Nephron (organoid): ENCODE data around the gene KIAA1671.
A peak's percentile ranks its signal among the peaks of the same experiment; 100 is the strongest.

Experiments used
- H3K27ac Mint-ChIP-seq, 3 experiments: 2 replicates each; pipeline ENCODE4 v1.8.0; 2020; ENCODE audit warnings: mixed read lengths in 3 of 3, mild to moderate bottlenecking in 2 of 3, moderate library complexity in 1 of 3
- H3K27me3 Mint-ChIP-seq: 2 replicates; pipeline ENCODE4 v1.8.0; 2021; ENCODE audit warnings: low read depth, mild to moderate bottlenecking, moderate library complexity, mixed read lengths
- H3K36me3 Mint-ChIP-seq: 2 replicates; pipeline ENCODE4 v1.8.0; 2020; ENCODE audit warnings: low read depth, mixed read lengths
- H3K4me1 Mint-ChIP-seq: 2 replicates; pipeline ENCODE4 v1.8.0; 2020; ENCODE audit warnings: mixed read lengths
- H3K4me3 Mint-ChIP-seq, 3 experiments: 2 replicates each; pipeline ENCODE4 v1.8.0; 2020; ENCODE audit warnings: mild to moderate bottlenecking in 3 of 3, mixed read lengths in 3 of 3, moderate library complexity in 2 of 3
- H3K9me3 Mint-ChIP-seq: 2 replicates; pipeline ENCODE4 v1.8.0; 2020; ENCODE audit warnings: mixed read lengths
- TF ChIP-seq, protein P1 (sequence below), 3 experiments: fragments of 200-600 bp; sonication (generic); IDR thresholded peaks; one replicate each; pipeline ENCODE4 v1.5.0; 2021; ENCODE audit warnings: antibody characterized with exemption in 3 of 3; ENCODE audit not compliant: unreplicated experiment in 3 of 3

The KIAA1671 gene

DNA sequence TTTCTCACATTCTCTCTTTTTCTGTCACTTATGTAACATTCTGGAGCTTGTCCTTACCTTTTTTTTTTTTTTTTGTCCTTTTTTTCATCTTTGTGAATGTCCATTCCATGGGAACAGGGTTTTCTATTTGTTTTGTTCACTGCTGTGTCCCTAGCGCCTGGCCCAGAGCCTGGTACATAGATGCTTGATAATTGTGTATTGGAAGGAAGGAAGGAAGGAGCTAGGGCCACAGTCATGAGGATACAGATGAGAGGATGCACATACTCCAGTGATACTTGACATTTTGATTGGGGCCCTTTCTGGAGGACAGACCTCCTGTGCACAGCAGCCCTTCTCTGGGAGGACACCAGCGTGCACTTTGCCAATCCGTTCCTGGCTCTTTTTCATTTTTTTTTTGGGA lies 68.9 kb downstream of the KIAA1671 start:
- Mint-ChIP-seq H3K4me3 (no peak overlapping the region), H3K9me3 (no peaks in the 10 kb centered on the region), H3K27ac (no peak overlapping the region), H3K27me3 (no peaks in the 10 kb centered on the region), H3K4me1 (peaks cover 24% of the 10 kb centered on the region), H3K36me3 (peaks cover 8% of the 10 kb centered on the region)
- TF ChIP-seq, protein P1, sequence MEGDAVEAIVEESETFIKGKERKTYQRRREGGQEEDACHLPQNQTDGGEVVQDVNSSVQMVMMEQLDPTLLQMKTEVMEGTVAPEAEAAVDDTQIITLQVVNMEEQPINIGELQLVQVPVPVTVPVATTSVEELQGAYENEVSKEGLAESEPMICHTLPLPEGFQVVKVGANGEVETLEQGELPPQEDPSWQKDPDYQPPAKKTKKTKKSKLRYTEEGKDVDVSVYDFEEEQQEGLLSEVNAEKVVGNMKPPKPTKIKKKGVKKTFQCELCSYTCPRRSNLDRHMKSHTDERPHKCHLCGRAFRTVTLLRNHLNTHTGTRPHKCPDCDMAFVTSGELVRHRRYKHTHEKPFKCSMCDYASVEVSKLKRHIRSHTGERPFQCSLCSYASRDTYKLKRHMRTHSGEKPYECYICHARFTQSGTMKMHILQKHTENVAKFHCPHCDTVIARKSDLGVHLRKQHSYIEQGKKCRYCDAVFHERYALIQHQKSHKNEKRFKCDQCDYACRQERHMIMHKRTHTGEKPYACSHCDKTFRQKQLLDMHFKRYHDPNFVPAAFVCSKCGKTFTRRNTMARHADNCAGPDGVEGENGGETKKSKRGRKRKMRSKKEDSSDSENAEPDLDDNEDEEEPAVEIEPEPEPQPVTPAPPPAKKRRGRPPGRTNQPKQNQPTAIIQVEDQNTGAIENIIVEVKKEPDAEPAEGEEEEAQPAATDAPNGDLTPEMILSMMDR (IDR thresholded peaks at IDR 0.05; ENCODE audit: unreplicated experiment in 3 of 3) = no peak

DNA sequence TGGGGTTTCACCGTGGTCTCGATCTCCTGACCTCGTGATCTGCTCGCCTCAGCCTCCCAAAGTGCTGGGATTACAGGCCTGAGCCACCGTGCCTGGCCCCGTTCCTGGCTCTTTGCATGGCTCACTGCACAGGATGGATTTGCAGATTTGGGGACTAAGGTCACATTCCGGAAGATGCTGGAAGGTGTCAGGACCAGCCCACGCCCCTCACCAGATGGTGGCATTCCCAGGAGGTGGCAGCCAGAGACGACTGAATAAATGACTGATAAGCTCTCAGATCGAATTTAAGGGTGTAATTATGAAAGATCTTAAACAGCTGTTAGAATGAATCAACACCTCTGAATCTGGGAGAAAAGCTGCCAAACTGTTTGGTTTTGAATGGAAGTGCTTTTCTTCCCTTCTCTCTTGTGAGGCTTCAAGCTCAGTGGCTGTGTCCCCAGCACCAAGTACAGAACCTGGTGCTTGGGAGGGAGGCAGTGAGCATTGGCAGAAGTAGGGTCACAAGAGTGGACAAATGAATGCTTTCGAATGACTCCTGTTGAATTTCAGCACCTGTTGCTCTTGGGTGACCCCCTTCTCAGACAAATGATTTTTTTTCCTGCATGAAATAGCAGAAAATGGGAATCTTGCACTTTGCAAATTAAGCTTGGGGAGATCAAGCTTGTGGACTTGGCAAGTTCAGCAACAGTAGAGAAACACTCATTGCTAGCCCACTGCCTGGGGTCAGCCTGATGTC lies 69.6 kb downstream of the KIAA1671 start:
- no peak overlapping the region for H3K27ac Mint-ChIP-seq
- peaks cover 5% of the 10 kb centered on the region for H3K36me3 Mint-ChIP-seq
- no peaks in the 10 kb centered on the region for H3K27me3 Mint-ChIP-seq
- no peak overlapping the region for H3K4me3 Mint-ChIP-seq
- H3K9me3 Mint-ChIP-seq = no peaks in the 10 kb centered on the region
- TF ChIP-seq, protein P1 (IDR thresholded peaks at IDR 0.05; ENCODE audit: unreplicated experiment in 3 of 3) = no peak
- peaks cover 29% of the 10 kb centered on the region for H3K4me1 Mint-ChIP-seq

DNA sequence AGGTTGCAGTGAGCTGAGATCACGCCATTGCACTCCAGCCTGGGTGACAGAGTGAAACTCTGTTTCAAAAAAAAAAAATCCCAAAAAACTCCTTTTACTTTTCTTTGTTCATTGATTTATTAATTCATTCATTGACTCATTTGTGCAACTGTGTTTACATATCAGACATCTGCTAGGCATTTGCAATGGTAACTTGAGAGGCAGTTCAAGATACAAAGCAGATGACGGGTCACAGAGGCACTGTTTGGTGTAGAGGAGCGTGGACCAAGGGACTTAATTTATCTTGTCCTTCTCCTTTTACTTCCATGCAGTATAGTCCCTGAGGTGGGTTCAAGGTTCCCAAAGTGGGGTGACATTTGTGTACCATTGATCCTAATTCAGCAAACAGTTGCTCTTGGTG lies 71.4 kb downstream of the KIAA1671 start:
- no peaks in the 10 kb centered on the region for H3K9me3 Mint-ChIP-seq
- peaks cover 36% of the 10 kb centered on the region for H3K4me1 Mint-ChIP-seq
- H3K36me3 Mint-ChIP-seq = peaks cover 5% of the 10 kb centered on the region
- no peaks in the 10 kb centered on the region for H3K27me3 Mint-ChIP-seq
- TF ChIP-seq, protein P1 (IDR thresholded peaks at IDR 0.05; ENCODE audit: unreplicated experiment in 3 of 3) = no peak
- H3K27ac Mint-ChIP-seq = no peak overlapping the region
- no peak overlapping the region for H3K4me3 Mint-ChIP-seq

DNA sequence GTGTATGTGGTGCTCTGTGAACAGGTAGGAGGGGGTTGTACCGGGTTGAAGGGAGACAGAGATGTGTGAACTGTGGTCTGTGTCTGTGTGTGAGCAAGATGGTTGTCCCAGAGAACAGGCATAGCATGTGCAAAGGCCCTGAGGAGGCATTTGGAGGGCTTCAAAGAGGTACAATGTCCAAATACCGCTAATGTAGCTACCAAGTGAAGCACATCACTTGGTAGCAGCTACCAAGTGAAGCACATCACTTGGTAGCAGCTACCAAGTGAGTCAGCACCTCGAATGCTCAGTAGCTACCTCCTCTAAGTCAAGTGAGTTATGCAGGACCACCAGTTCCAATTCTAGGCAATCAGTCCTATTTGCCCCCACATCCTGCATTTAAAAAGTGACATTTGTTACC lies 72.4 kb downstream of the KIAA1671 start:
- H3K36me3 Mint-ChIP-seq = no peaks in the 10 kb centered on the region
- peak overlapping the region in 1 of 3 experiments; percentile 45 for H3K27ac Mint-ChIP-seq
- H3K27me3 Mint-ChIP-seq = no peaks in the 10 kb centered on the region
- no peak overlapping the region for H3K4me3 Mint-ChIP-seq
- TF ChIP-seq, protein P1 (IDR thresholded peaks at IDR 0.05; ENCODE audit: unreplicated experiment in 3 of 3) = no peak
- no peaks in the 10 kb centered on the region for H3K9me3 Mint-ChIP-seq
- peaks cover 36% of the 10 kb centered on the region for H3K4me1 Mint-ChIP-seq

DNA sequence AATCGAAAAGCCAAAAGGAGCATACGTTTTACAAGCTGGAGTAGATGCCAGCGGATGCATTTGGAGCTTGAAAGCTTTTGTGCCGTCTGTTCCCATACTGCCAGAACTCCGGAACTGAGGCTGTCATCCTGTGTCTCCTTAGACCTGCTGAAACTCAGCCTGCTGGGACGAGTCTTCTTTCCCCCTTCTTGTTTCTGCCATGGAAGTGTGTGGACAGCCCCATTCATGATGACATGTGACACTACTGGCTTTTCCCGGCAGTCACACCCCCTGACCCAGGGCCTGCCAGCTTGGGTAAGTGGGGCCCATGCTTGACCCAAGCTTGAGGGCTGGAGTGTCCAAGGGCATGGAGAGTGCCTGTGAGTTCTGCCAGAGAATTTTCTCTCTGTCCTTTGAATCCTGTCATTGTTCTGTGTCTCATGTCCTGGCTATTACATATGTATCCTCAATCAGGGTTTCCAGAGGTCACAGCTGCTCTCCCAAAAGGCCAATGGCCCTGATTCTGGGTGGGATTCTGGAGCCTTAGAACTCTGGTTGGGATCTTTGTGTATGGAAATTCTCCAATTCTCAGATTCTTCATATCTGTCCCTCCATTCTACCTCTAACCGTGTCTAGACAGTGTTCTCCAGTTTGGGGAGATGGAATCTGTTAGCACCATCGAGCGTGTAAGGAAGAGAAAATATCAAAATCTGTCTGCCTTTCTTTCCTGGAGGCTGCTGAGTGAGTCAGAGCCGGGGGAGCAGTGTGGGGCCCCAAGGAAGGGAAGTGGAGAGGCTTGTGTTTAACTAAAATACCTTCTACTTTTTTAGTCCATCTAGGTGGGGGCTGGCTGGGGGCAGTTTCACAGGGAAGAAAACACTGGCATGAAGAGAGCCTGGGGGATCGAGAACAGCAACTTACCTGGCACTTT lies 73.2 kb downstream of the KIAA1671 start:
- Mint-ChIP-seq H3K27ac (peak overlapping the region; percentile 31 to 72 (median 64)), H3K9me3 (no peaks in the 10 kb centered on the region), H3K4me1 (peaks cover 36% of the 10 kb centered on the region), H3K4me3 (peak overlapping the region in 1 of 3 experiments; percentile 13), H3K36me3 (no peaks in the 10 kb centered on the region), H3K27me3 (no peaks in the 10 kb centered on the region)
- TF ChIP-seq, protein P1 (IDR thresholded peaks at IDR 0.05; ENCODE audit: unreplicated experiment in 3 of 3) = no peak
